Anterior cingulate cortex (tissue), 58 donors: ENCODE data around the gene RPN1.
"Not testable (repeated sequence)": the region's sequence is repeated elsewhere in the genome, so short reads cannot be mapped to it uniquely, and the experiment has no call there.

ENCODE experiments used
- DNase-seq, 58 donors: peaks; one replicate each; lab custom pipeline; 2025; lab: John Stamatoyannopoulos, UW

Gene RPN1

DNA sequence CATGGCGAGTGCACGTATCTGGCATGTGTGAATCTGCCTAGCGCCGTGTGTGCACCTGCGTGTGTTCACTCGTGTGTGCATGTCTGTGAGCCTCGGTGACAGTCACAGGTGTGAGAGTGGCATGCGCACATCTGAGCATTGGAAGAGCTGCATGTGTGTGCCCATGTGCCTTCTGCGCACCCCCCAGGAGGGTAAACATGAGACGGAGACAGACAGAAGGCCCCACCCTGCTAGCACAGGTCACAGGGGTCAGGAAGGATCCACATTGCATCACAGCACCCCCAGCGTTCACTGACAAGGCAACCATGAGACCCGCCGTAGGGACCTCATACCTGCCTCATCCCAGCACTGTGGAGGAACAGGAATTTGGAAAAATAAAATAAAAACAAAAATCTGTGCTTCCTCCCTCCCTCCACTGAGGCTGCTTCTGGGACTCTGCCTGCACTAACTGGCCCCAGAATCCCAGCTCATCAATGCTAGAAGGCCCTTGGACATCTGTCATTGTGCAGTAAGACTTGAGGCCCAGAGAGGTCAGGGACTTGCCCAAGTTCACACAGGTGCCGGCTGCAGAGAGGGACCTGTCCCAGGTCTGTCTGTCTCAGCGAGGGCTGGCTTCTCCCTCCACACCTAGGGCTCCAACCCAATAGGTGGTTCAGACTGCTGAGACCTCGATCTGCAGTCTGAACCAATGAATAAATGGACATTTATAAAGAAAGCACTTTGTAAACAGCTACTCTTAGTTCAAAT lies 37.4 kb downstream of the RPN1 start:
- DNase-seq = no peak

DNA sequence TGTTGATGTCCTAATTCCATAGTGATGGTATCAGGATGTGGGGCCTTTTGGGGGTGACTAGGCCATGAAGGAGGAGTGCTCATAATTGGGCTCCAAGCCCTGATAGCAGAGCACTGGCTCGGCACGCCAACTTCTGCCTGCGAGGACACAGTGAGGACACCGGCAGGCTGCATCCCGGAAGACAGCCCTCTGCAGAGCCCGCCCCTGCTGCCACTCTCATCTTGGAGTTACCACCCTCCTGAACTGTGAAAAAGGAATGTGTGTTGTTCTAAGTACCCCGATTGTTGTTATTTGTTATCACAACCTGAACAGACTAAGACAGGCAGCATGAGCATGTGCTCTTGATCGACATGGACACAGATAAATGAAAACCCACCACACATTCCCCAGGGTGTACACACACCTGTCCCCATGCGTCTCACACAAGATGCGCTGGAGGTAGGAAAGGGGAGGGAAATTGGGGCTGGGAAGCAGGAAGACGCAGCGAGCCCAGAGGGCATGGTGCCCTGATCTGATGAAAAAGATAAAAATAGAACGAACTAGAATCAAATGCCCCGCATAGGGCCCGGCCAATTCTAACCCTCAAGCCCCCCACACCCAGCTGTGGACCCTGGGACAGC lies 40.1 kb downstream of the RPN1 start:
- DNase-seq = no peak

DNA sequence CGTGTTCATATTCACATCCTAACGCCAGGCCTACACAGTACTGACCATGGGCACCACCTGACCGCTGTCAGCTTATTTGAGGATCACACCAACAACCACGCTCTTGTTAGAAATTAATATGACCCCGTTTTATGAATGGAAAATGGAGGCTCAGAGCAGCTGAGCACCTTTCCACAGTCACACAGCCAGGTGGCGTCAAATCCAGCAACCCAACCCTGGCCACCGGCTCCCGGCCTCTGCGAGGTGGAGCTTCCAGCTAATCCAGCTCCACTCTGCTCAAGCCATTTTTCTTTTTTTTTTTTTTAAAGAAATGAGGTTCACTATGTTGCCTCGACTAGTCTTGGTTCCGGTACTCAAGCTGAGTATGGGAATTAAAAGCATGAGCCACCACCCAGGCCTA lies 41.3 kb downstream of the RPN1 start:
- no peak for DNase-seq

DNA sequence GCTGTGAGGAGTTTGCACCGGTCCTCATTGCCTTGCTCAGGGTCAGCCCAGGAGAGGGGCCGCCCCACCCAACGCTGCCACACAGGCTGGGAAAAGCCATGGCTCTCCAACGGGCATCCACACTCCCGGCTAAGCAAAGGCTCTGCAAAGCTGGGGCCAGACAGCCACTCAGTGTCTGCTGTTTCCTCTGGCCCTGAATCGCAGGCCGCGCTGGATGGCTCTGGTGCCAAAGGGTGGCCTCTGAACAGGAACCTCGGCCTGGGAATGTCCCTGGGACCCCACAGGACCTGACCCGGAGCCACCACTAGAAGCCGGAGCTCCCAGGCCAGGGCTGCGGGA lies 42.9 kb downstream of the RPN1 start:
- DNase-seq = no peak

DNA sequence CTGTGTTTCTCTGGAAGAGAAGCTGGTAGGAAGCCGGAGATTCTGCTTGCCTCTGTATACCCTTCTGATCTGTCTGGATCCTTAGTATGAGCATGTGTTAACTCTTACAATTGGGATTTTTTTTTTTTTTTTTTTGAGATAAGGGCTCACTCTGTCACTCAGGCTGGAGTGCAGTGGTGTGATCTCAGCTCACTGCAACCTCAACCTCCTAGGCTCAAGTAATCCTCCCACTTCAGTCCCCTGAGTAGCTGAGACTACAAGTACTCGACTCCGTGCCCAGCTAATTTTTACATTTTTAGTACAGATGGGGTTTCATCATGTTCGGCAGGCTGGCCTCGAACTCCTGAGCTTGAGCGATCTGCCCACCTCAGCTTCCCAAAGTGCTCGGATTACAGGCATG lies 44.5 kb downstream of the RPN1 start:
- no peak for DNase-seq

DNA sequence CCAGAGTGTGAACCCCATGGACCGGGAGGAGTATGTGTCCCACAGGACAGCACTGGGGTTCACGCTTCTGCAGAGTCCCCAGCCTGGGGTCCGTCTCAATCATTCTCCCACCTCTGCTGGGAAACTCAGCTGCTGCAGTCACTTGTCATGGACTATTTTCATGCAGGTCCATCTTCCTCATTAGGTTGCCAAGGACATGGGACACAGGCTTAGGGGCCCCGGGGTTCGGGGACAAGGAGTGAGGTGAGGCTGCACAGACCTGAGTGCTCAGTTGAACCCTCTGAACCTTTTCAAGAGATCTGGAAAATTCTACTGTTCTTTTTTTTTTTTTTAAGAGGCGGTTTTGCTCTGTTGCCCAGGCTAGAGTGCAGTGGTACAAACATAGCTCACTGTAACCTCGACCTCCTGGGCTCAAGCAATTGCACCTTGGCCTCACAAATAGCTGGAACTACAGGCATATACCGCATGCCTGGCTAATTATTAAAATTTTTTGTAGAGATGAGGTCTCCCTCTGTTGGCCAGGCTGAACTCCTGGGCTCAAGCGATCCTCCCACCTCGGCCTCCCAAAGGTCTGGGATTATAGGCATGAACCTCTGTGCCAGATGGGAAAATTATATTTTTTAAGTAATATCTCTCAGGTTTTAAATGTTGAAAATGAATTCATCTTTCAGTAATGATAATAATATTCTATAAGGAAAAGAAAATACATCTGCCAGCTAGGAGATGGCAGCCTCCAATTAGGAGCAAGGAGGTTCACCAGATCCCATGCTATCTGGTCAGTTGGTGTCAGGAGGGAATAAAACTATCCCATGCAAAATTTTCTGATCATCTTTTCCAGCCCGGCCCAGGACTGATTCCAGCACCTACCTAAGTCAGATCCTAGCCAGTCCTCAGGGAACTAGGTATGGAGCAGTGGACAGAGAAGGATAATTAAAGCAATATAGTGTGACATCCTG lies 45.2 kb downstream of the RPN1 start:
- DNase-seq = no peak

DNA sequence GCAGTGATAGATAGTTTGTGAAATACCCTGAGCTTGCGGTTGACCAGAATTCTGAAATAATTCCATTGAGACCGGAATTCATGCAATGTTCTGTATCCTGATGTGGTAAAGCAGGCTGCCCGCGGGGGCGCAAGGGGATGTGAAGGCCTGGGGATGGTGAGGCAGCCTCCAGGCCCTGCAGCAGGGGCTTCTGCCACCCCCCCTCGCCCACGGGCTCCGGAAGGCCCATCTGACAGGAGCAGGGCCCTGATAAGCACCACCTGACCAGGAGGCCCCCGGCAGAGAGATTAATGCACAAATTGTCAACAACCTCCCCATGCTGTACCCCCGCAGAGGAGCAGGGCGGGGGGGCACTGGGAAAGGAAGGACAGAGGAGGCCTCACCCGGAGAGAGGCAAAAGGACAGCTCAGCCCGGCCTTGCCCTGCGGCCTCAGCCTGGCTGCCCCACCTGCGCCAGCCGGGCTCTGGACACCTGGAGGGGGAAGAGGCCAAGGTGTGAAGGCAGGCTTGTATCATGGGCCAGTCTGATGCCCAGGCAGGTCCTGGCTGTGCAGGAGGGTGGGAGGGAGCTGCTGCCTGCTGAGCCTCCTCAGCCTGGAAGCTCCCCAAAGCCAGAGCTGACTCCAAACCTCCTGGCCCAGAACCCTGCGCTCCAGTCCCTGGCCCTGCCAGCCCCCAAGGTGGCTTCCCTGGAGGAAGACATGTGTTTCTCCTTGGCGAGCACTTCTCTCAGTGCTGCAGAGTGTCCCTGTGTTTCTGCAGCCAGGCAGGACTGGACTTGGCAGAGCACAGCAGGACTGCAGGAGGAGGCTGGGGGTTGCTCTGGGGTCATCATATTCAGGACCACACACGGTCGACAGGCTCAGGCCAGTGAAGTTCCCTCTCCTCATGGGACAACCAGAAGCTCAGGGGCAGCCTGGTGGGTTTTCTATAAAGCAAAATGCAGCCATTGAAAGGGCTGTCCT lies 46.5 kb downstream of the RPN1 start:
- DNase-seq = peak in 3 of 58 donors; percentile 9 to 21 (median 20)

DNA sequence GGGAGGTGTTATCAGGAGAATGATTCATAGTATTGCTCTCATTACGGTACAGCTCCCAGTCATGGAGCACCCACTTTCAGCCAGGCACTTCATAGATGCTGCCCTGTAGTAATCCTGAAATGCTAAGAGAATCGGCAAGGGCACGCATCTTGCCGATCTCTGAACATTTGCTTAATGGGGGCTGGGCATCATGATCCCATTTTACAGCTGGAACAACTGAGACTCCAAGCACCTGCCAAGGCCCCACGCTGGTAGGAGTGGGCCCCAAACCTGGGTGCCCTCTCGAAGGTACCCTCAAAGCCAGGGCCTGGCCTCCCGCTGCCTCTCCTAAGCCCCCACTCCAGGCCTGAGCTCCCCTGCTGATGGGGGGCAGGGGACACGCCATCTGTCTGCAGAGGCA lies 47.3 kb downstream of the RPN1 start:
- DNase-seq = no peak

DNA sequence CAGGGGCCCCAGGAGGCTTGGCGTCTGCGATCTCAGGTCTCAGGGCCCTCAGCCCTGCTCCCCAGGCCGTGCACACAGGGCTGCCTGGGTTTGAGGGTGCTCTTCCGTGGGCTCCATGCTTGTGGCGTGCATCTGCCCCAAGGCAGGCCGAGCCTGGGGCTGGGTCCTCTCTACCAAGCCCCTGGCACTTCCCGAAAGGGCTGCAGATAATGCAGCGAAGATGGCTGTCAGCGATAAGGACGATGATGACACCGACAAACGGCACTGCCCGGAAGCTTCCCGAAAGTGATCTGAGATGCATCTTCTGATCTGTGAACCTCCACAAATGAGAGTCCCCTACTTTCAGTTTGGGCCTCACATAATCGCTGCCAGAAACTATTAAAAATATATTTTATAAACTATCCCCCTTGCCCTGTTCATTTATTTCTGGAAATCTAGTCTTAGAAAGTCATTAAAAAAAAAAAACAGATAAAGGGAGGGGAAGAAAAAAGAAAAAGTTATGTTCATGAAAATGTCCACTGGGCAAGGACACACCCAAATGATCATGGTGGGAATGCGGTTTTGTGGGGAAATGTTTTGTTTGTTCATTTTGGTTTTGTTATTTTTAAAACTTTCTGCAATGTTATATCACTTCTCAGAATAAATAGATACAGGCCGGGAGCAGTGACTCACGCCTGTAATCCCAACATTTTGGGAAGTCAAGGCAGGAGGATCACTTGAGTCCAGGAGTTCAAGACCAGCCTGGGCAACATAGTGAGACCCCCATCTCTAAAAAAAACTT lies 51.5 kb downstream of the RPN1 start:
- DNase-seq = no peak

DNA sequence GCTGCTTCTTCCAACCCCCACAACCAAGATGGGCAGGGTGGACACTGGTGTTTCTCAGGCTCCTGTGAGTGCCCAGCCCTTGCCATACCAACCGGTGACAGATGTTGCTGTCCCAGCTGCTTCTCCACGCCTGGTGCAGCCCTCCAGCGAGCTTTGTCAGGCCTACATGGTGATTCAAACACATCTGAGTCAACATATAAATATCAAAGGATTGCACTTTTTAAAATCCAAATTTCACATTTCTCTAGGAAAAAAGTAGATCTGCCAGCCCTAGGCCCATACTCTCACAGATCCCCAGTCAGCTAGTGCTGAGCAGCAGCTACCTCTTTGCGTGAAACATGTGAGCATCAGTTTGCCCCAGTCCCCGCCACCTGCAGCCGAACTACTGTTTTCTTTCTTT lies 52.7 kb downstream of the RPN1 start:
- no peak for DNase-seq

DNA sequence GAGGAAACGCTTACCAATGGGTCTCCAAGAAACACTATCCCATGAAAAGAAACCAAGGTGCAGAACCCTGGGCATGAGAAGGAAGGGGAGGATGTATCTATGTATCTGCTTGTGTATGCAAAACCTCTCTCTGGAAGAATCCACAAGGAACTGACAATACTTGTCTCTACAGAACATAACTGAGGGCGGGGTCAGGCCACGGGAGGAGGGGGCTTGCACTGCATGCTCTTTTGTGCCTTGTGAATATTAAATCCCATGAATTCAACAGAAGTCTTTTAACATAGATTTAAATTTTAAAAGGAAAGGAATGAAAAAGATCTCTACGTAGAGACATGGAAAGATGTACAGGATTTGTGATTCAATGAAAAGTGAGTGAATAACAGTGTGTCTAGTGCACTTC lies 57.8 kb downstream of the RPN1 start:
- no peak for DNase-seq

DNA sequence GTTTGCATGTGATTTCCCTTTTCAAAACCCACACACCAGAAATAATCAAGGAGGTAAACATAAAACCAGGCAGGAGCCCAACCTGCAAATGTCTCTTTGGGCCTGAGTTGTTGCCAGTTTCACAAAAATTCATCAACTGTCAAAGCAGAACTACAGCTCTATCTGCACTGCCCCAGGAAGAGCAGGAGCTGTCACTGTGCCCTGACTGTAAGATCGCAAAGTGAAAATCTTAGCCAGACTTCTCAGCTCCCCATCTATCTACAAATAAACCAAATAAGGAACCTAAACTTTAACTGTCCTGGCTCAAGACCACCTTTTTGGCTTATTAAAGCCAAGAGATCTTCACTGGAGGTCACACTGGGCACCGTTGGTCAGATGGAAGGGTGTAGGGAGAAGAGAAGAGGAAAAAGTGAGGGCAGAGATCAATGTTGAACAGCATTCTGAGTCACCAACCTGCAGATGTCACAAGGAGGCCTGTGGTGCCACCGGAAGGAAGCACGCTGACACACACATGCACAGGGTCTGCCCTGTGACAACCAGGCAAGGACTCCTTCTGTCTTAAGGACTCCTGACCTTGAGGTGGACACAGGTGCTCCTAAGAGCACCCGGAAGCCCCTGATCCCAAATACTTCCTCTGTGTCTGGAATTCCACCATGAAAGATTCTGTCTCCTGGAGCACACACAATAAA lies 58.7 kb downstream of the RPN1 start:
- no peak for DNase-seq

DNA sequence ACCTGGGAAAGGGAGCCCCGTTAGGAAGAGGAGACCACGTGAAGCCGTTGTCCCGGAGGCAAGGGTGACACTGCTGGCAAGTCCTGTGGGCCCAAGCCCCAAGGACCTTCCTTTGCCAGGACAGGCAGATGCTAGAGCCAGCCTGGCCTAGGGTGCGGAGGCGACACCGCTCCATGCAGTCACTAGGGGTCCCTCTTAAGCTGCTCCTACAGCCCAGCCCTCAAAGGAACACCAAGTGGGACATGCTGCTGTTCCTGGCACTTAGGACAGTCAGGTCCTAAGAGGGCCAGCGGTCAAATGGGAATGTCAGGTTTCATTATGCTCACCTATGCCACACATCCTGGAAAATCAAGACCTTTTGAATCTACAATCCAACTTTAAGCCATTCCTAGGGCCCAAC lies 59.7 kb downstream of the RPN1 start:
- no peak for DNase-seq

DNA sequence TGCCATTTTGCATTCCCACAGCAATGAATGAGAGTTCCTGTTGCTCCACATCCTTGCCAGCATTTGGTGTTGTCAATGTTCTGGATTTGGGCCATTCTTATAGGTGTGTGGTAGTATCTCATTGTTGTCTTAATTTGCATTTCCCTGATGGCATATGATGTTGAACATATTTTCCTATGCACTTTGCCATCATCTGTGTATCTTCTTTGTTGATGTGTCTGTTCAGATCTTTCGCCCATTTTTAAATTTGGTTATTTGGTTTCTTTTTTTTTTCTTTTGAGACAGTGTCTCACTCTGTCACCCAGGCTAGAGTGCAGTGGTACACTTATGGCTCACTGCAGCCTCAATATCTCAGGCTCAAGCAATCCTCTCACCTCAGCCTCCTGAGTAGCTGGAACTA lies 60.6 kb downstream of the RPN1 start:
- DNase-seq = not testable (repeated sequence)

DNA sequence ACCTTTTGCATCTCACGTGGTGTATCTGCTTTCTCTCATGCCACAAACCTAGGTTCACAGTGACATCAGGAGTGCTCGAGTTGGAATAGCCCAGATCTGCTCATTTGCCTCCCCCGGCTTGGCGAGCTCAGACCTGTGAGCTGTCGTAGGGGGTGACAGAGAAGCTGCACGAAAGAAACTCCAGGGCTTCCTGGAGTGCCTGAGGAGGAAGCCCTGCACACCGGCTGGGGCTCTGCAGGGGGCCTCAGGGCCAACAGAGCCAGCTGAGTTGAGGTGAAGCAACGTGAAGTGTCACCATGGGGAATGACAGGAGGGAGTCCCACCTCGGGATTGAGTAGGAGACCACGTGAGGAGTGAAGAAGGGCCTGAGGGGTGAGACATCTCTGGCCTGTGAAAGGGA lies 62.5 kb downstream of the RPN1 start:
- no peak for DNase-seq

DNA sequence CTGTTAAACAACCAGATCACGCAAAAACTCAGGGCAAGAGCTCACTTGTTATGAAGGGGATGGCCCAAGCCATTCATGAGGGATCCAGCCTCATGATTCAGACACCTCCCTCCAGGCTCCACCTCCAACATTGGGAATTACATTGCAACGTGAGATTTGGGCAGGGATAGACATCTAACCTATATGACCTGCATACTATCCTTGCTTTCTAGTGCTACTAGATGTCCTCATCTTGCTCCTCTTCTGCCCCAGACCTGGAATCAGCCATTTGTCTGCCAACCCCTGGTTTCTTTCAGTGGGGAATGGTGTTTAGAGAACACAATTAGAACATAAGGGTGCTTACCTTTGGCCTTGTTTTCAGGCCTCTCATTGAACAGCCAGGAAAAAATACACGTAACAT lies 63.2 kb downstream of the RPN1 start:
- no peak for DNase-seq

DNA sequence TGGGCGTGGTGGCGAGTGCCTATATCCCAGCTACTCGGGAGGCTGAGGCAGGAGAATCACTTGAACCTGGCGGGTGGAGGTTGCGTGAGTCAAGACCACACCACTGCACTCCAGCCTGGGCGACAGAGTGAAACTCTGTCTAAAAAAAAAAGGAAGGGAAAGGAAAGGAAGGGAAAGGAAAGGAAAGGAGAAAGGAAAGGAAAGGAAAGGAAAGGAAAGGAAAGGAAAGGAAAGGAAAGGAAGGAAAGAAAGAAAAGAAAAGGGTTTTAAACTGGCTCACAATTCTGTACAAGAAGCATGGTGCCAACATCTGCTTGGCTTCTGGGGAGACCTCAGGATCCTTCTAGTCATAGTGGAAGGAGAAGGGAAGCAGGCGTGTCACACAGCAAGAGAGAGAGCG lies 63.7 kb downstream of the RPN1 start:
- not testable (repeated sequence) for DNase-seq

DNA sequence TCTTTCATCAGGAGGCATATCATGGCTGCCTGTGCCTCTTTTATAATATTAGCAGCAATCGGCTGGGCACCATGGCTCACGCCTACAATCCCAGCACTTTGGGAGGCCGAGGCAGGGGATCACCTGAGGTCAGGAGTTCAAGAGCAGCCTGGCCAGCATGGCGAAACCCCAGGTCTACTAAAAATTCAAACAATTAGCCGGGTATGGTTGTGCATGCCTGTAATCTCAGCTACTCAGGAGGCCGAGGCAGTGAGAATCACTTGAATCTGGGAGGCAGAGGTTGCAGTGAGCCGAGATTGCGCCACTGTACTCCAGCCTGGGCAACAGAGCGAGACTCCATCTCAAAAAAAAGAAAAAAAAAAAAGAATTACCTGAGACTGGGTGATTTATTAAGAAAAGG lies 64.2 kb downstream of the RPN1 start:
- DNase-seq = not testable (repeated sequence)

DNA sequence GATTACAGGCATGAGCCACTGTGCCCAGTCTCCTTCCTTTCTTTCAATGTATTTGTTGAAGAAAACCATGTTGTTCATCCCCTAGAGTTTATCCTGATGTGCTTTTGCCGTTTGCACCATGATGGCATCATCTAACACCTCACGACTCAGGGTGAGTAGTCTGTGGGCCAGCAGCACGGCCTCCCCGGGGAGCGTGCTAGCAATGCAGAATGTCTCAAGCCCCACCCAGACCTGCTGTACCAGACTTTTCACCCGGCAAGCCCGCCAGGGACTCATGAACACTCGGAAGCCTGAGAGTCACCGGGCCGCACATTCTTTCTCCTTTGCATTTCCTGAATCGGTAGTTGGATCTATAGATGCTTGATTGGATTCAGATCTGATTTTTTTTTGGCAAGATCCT lies 64.6 kb downstream of the RPN1 start:
- no peak for DNase-seq
